ENCODE results near the gene TMEM178B. TPM values are rescaled to one million over a fixed set of nuclear protein-coding genes. Genes with fewer than 3 reads are reported as not detected.

Gene TMEM178B
- total and polyA plus RNA-seq, 2 of the 13 experiments (the other 11 are each of a cell fraction or from before 2014, with no cell fraction given): 0.01 to 0.02 TPM

DNA sequence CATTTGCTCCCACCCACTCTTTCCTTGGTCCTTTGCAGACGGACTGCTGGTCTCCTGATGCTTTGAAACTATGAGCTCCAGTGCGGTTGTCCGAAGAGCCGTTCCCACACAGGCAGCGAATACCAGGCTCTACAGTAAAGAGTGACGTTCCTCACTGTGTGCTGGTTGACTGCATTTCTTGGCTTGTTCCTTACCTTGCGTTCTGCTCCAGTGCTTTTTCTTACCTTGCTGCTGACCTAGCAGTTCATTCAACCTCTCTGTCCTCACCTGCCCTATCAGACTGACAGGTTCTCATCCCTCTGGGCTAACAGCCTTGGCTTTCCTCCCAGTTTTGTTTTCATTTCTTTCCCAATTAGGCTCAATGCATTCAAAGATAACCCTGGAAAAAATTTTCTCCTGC lies 214.8 kb downstream of the TMEM178B start:
- no TSS peak for BruUV-seq (replicated peaks)
- H3K4me3 ChIP-seq (replicated peaks in 1 of 3; ENCODE audit: insufficient read depth in 1 of 3, low read depth in 2 of 3, low read length in 3 of 3): no peak overlapping the region
- H3K4me2 ChIP-seq (ENCODE audit: low read depth, low read length): no peak overlapping the region
- H3K4me1 ChIP-seq (ENCODE audit: insufficient read depth, low read length): no peaks in the 10 kb centered on the region
- H3K9ac ChIP-seq (ENCODE audit: insufficient read depth, low read depth, low read length): no peak overlapping the region
- ATAC-seq (no peak), FAIRE-seq (no peak), DNase-seq (ENCODE audit: low spot score) (no peak)
- ChIA-PET CTCF (ENCODE audit: low intra/inter-chr PET ratio, low total read pairs) (no interaction called here), POLR2A (no interaction called here)
- WGBS (ENCODE audit: low lambda C conversion rate): 33% methylated on average over 7 of the region's 7 CpGs
- intact Hi-C loops (cut with micrococcal nuclease; ENCODE audit: unreplicated experiment): no loop called here
- H3K27me3 ChIP-seq (ENCODE audit: control insufficient read depth in 1 of 2, insufficient read depth in 2 of 2, low read length in 2 of 2): peaks cover 1 to 5% of the 10 kb centered on the region in 2 experiments; a peak in 2 of 5 replicates
- no peaks in the 10 kb centered on the region for H4K20me1 ChIP-seq (ENCODE audit: insufficient read depth, low read length)
- in situ Hi-C loops (cut with HindIII; ENCODE audit: extremely low pct_ligation_motif_present, low pct_unique_long_range_greater_than_20kb): no loop called here
- H3K79me2 ChIP-seq (ENCODE audit: insufficient read depth, low read length): no peaks in the 10 kb centered on the region
- H3K9me3 ChIP-seq (ENCODE audit: low read length): no peaks in the 10 kb centered on the region
- no peaks in the 10 kb centered on the region for H3K36me3 ChIP-seq (replicated peaks in 1 of 2; ENCODE audit: control insufficient read depth in 1 of 2, insufficient read depth in 2 of 2, low read length in 2 of 2)
- H3K27ac ChIP-seq (ENCODE audit: extremely low read length, insufficient read depth, low read length): no peak overlapping the region
- no peak overlapping the region for H2AFZ ChIP-seq (ENCODE audit: low read length)
- TF ChIP-seq CCDC6 (CRISPR knock-in tag; IDR thresholded peaks at IDR 0.05): no peak
- TF ChIP-seq ARNT (IDR thresholded peaks at IDR 0.05): no peak
- TF ChIP-seq ZNF577 (CRISPR knock-in tag; IDR thresholded peaks at IDR 0.05; ENCODE audit: borderline replicate concordance, low read depth): no peak
- no peak for TF ChIP-seq ZNF335 (CRISPR knock-in tag; IDR thresholded peaks at IDR 0.05)
- TF ChIP-seq RORA (CRISPR knock-in tag; IDR thresholded peaks at IDR 0.05): no peak
- TF ChIP-seq, protein P1, sequence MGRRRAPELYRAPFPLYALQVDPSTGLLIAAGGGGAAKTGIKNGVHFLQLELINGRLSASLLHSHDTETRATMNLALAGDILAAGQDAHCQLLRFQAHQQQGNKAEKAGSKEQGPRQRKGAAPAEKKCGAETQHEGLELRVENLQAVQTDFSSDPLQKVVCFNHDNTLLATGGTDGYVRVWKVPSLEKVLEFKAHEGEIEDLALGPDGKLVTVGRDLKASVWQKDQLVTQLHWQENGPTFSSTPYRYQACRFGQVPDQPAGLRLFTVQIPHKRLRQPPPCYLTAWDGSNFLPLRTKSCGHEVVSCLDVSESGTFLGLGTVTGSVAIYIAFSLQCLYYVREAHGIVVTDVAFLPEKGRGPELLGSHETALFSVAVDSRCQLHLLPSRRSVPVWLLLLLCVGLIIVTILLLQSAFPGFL (CRISPR knock-in tag; IDR thresholded peaks at IDR 0.05): no peak
- no peak for TF ChIP-seq FOSL2 (CRISPR knock-in tag; IDR thresholded peaks at IDR 0.05)
- TF ChIP-seq NBN (conservative IDR thresholded peaks at IDR 0.05): no peak
- TF ChIP-seq RCOR2 (CRISPR knock-in tag; IDR thresholded peaks at IDR 0.05): no peak
- TF ChIP-seq, protein P2, sequence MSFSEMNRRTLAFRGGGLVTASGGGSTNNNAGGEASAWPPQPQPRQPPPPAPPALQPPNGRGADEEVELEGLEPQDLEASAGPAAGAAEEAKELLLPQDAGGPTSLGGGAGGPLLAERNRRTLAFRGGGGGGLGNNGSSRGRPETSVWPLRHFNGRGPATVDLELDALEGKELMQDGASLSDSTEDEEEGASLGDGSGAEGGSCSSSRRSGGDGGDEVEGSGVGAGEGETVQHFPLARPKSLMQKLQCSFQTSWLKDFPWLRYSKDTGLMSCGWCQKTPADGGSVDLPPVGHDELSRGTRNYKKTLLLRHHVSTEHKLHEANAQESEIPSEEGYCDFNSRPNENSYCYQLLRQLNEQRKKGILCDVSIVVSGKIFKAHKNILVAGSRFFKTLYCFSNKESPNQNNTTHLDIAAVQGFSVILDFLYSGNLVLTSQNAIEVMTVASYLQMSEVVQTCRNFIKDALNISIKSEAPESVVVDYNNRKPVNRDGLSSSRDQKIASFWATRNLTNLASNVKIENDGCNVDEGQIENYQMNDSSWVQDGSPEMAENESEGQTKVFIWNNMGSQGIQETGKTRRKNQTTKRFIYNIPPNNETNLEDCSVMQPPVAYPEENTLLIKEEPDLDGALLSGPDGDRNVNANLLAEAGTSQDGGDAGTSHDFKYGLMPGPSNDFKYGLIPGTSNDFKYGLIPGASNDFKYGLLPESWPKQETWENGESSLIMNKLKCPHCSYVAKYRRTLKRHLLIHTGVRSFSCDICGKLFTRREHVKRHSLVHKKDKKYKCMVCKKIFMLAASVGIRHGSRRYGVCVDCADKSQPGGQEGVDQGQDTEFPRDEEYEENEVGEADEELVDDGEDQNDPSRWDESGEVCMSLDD (CRISPR knock-in tag; IDR thresholded peaks at IDR 0.05; ENCODE audit: borderline replicate concordance): no peak
- no peak for TF ChIP-seq ZNF501 (CRISPR knock-in tag; IDR thresholded peaks at IDR 0.05)
- TF ChIP-seq ZNF24 (IDR thresholded peaks at IDR 0.05): no peak
- TF ChIP-seq POLR2A (IDR thresholded peaks at IDR 0.05; ENCODE audit: insufficient read depth in 1 of 2, low read depth in 2 of 2, low read length in 2 of 2): no peak
- TF ChIP-seq ETV5 (CRISPR knock-in tag; IDR thresholded peaks at IDR 0.05; ENCODE audit: borderline replicate concordance): no peak
- TF ChIP-seq, protein P3, sequence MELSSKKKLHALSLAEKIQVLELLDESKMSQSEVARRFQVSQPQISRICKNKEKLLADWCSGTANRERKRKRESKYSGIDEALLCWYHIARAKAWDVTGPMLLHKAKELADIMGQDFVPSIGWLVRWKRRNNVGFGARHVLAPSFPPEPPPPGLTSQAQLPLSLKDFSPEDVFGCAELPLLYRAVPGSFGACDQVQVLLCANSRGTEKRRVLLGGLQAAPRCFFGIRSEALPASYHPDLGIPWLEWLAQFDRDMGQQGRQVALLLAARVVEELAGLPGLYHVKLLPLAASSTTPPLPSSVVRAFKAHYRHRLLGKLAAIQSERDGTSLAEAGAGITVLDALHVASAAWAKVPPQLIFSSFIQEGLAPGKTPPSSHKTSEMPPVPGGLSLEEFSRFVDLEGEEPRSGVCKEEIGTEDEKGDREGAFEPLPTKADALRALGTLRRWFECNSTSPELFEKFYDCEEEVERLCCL (CRISPR knock-in tag; IDR thresholded peaks at IDR 0.05; ENCODE audit: borderline replicate concordance): no peak
- TF ChIP-seq SMAD9 (CRISPR knock-in tag; IDR thresholded peaks at IDR 0.05): no peak
- TF ChIP-seq, protein P4, sequence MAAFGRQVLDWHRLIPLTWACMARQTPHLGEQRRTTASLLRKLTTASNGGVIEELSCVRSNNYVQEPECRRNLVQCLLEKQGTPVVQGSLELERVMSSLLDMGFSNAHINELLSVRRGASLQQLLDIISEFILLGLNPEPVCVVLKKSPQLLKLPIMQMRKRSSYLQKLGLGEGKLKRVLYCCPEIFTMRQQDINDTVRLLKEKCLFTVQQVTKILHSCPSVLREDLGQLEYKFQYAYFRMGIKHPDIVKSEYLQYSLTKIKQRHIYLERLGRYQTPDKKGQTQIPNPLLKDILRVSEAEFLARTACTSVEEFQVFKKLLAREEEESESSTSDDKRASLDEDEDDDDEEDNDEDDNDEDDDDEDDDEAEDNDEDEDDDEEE (CRISPR knock-in tag; IDR thresholded peaks at IDR 0.05): no peak
- TF ChIP-seq ZNF350 (CRISPR knock-in tag; IDR thresholded peaks at IDR 0.05; ENCODE audit: borderline replicate concordance, low read depth): no peak

Data from HepG2 (cell line).